Activated T-helper 1 cell treated with Interleukin-2 at 50 U/mL for 16 hours (primary cell): ENCODE results near the gene ZNG1F.
"Not testable (repeated sequence)": the region's sequence is repeated elsewhere in the genome, so short reads cannot be mapped to it uniquely, and the experiment has no call there.

Experiments used
- DNase-seq: peaks from one replicate; pipeline ENCODE4 v3.0.0-alpha.2; 2020; ENCODE audit warnings: low read depth

The ZNG1F gene

DNA sequence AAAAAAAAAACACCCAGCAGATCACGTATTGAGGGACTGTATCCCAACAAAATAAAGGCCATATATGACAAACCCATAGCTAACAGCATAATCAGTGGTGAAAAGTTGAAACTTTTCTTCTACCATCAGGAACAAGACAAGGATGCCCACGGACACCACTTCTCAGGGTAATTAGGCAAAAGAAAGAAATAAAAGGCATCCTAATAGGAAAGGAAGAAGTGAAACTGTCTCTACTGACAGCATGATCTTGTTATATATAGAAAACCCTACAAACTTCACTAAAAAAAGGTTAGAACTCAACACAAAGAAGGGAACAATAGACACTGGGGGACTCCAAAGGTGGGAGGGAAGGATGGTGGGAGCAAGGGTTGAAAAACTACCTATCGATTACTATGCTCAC lies 102.9 kb downstream of the ZNG1F start:
- DNase-seq: not testable (repeated sequence)

DNA sequence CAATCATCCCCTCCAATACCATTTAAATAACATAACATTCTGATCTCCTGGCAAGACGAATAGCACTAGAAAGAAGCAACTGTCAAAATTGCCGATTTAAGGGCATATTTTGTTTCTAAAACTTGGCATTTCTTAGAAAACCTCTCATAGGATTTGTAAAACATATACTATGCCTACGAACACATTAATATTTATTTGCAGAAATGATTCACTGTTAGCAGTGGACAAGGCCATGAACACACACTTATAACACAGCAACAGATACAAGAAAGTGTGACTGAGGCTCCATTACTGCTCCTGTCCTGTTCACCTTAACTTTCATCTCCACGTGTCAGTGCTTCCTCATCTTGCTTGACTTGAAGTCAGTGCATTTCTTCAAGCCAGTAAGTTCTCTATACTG lies 106.8 kb downstream of the ZNG1F start:
- not testable (repeated sequence) for DNase-seq
